Kidney epithelial cell (primary cell): ENCODE results near the gene CDH26. TPM values are rescaled to one million over a fixed set of nuclear protein-coding genes. Genes with fewer than 3 reads are reported as not detected.

Experiments used
- DNase-seq: peaks from one replicate; pipeline ENCODE4 v3.0.0-alpha.2; 2010; ENCODE audit warnings: low read depth
- H3K27me3 ChIP-seq: 2 replicates; pipeline ENCODE4 v1.6.0; 2011; ENCODE audit warnings: low read length; ENCODE audit not compliant: control insufficient read depth, insufficient read depth
- H3K36me3 ChIP-seq: 2 replicates; pipeline ENCODE4 v1.5.1; 2011; ENCODE audit warnings: low read length; ENCODE audit not compliant: control insufficient read depth, insufficient read depth
- H3K4me3 ChIP-seq: 2 replicates; pipeline ENCODE4 v1.5.1; 2011; ENCODE audit warnings: low read depth, mild to moderate bottlenecking, control low read depth, low read length
- CTCF ChIP-seq: IDR thresholded peaks from 2 replicates; pipeline ENCODE4 v1.5.1; 2011; ENCODE audit warnings: mild to moderate bottlenecking, moderate library complexity, low read length, control low read depth, inconsistent platforms; ENCODE audit not compliant: insufficient read depth, poor library complexity, severe bottlenecking
- total RNA-seq: library from RNA; depleted of rRNA; stranded (reverse); fragments of >200 nt; gene quantifications from 2 replicates; pipeline ENCODE4 v1.2.3, GENCODE V29; 2015

Gene CDH26
- total RNA-seq, 1 donor from 2014 or later, result 0.29 TPM

- TF ChIP-seq CTCF, result no peak
- H3K36me3 ChIP-seq, result no peaks in the 10 kb centered on the region
- H3K4me3 ChIP-seq, result no peak overlapping the region
- no peak for DNase-seq
- no peaks in the 10 kb centered on the region for H3K27me3 ChIP-seq
Measured at GRCh38 chr20:60043435-60043834, 85.2 kb downstream of the CDH26 start.

- H3K4me3 ChIP-seq, result no peak overlapping the region
- H3K36me3 ChIP-seq, result no peaks in the 10 kb centered on the region
- TF ChIP-seq CTCF, result no peak
- DNase-seq, result no peak
- H3K27me3 ChIP-seq, result no peaks in the 10 kb centered on the region
Measured at GRCh38 chr20:60046011-60046413, 87.8 kb downstream of the CDH26 start.

- no peak for TF ChIP-seq CTCF
- no peaks in the 10 kb centered on the region for H3K36me3 ChIP-seq
- H3K4me3 ChIP-seq, result no peak overlapping the region
- no peaks in the 10 kb centered on the region for H3K27me3 ChIP-seq
- no peak for DNase-seq
Measured at GRCh38 chr20:60046436-60046835, 88.2 kb downstream of the CDH26 start.

- DNase-seq, result no peak
- no peaks in the 10 kb centered on the region for H3K27me3 ChIP-seq
- no peaks in the 10 kb centered on the region for H3K36me3 ChIP-seq
- no peak overlapping the region for H3K4me3 ChIP-seq
- no peak for TF ChIP-seq CTCF
Measured at GRCh38 chr20:60046860-60047259, 88.6 kb downstream of the CDH26 start.

- H3K36me3 ChIP-seq, result no peaks in the 10 kb centered on the region
- TF ChIP-seq CTCF, result no peak
- no peak for DNase-seq
- no peaks in the 10 kb centered on the region for H3K27me3 ChIP-seq
- H3K4me3 ChIP-seq, result no peak overlapping the region
Measured at GRCh38 chr20:60048634-60049521, 90.7 kb downstream of the CDH26 start.

- Histone ChIP-seq H3K4me3 (no peak overlapping the region), H3K27me3 (no peaks in the 10 kb centered on the region), H3K36me3 (no peaks in the 10 kb centered on the region)
- no peak for DNase-seq
- TF ChIP-seq CTCF, result no peak
Measured at GRCh38 chr20:60049601-60050000, 91.4 kb downstream of the CDH26 start.
